AG08396 (cell line): ENCODE data around the gene MYG1.
"Not testable (repeated sequence)": the region's sequence is repeated elsewhere in the genome, so short reads cannot be mapped to it uniquely, and the experiment has no call there.

Experiments used
- DNase-seq: peaks from one replicate; pipeline ENCODE4 v3.0.0; 2012; ENCODE audit warnings: low spot score, mixed read lengths

The MYG1 gene

DNA sequence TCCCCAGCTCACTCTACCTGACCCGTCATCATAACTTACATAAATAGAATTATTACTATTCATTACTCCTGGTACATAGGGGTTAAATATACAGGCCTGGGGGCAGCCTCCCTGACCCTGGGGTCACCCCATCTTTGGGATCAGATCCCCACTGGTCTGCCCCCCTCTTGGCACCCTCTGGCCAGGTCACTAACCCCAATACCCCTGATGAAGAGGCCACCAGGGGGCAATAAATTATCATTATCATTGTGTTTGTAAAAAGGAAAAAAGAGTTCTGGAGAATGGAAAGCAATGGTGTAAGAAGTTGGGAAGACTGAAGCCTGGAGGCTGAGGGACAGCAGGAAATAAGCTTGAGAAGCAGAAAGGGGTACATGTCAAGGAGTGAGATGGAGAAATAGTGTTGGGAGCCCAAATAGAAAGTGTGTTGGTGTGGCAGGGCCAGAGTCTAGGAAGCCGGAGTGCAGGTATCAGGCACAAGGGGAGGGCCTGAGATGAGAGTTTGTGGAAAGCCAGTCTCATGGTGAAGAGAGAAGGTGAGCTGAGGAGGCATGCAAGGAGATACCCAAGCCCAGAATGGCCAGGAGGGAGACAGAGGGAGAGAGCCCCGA, 28.0 kb downstream of the MYG1 start:
- no peak for DNase-seq

DNA sequence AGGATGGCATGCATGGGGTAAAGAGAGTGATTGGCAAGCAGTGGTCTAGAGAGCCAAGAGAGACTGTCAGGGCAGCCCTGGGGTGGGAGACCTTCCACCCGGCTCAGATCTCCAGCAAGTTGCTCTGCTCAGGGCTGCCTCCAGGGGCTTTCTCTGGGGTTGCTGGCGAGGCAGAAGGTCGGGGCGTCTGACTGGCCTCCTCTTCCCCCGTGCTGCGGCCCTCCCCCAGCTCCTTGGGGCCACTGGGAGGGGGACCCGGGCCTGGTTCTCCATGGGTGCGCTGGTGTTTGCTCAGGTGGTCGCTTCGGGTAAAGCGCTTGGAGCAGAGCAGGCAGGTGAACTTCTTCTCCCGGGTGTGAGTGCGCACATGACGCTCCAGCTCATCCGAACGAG, 28.5 kb downstream of the MYG1 start:
- no peak for DNase-seq

DNA sequence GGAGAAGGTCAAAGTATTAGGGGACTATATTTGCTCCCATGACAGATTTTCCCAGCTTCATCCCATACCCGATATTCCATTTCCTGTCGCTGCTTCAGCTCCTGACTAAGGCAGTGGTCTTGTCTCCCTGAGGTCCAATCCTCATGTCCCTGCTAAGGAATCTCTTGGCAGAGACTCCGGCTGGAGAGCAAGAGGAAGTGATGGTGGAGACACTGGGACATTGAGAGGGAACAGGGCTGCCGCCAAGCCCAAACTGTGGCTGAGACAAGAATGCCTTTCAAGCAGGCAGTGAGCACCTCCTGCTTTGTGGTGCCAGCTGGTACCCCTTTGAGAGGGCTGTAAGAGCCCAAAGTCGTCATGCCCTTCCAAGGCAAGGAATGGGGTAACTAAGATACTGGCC, 31.2 kb downstream of the MYG1 start:
- DNase-seq: no peak

DNA sequence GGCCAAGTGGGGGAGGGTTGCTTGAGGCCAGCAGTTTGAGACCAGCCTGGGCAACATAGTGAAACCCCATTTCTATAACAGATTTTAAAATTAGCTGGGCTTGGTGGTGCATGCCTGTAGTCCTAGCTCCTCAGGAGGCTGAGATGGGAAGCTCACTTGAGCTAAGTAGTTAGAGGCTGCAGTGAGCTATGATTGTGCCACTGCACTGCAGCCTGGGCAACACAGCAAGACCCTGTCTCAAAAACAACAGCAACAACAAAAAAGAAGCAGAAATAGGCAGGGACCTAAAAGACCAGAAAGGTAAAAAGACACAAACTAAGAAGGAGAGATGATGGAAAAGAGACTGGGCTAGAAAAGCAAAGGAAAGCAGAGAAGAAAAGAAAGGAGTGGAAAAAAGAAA, 32.8 kb downstream of the MYG1 start:
- DNase-seq: not testable (repeated sequence)

DNA sequence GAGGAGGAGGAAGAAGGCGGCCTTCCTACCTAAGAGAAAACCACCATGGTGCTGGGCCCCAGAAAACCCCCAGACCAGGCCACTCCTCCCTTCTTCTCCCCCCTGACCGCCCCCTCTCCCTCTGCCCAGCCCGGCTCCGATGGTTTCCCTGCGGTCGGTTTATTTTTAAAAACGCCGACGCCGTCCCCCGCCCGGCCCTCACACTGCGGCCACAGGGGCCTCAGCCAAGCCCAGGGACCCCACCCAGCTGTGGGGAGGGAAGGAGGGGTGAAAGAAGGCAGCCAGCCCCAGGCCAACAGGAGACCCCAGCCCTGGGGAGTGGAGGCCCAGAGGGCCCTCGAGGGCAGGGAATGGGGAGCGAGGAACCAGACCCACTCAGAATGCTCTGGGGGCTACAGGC, 33.2 kb downstream of the MYG1 start:
- no peak for DNase-seq

DNA sequence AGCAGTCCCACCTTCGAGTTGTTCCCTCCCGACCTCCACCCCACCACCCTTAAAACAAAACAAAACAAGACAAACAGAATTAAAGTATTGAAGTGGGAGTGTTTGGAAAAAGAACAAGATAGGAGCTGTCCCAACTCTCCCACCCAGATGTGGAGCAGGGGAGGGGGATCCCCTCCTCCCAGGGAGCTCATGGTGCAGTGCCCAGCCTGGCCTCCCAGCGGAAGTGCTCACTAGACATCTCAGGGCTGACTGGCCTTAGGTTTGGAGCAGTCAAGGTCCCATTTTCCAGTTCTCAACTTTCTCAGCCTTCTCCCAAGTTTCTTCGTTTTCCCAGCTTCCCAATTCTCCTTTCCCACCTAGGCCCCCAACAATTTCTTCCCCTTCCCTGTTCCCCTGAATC, 33.8 kb downstream of the MYG1 start:
- DNase-seq: no peak

DNA sequence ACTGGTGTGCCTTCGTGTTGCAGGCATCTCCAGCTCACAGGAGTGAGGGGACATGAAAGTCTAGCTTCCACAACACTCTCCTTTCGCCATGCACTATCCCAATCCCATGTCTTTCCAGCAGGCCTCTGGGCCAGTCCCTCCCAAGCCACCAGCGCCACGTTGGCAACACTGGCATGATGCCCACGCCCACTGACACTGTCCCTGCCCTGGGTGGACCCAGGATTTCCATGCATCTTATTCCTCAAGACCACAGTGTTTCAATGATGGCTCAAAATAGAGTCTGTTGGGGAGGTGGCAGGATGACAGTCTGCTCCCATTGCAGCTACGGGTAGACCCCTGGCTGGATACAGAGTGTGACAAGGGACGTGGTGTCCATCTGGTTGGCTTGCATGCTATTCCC, 34.4 kb downstream of the MYG1 start:
- DNase-seq: no peak

DNA sequence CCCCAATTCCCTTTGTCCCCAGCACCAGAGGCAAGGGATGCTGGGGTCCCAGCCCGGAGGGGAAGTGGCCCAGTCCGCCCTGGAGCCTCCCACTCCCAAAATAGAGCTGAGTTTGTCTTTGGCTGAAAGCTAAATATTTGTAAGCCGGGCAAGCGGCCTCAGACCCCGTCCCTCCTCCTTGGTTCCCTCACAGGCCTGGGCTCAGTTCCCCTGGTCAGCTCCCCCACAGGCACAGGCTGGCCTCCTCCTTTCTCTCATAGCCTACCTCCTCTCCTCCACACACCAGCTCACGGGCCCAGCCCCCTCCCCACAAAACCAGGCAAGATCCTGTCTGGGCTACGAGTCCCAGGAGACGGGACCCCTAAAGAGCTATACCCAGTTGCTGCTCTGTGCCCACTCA, 35.3 kb downstream of the MYG1 start:
- DNase-seq: no peak

DNA sequence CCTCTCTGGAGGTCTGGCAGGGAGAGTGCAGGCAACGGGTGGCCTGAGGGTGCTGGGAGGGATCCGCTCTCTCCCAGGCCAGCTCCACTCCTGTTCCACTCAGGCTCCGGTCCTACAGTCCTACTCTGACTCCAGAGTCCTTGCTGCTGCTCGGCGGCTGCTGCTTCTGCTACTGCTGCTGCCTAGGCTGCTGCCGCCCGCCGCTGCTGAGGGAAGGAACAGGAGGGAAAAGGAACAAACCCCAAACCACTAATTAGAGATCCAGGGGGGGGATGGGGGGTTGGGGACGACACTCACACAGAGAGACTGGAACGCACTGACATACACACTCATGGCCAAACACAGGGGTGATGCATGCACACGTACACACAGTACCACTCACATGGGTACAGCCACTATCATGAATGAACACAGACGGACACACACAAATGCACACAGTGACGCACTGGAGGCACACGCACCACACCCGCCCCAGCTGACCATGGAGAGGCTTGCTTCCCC, 36.7 kb downstream of the MYG1 start, which contains the start of gene SP7:
Gene SP7 (minus strand): TSS at position 174 of the 501 bp plus-strand sequence. CDS start 708 bp downstream, outside the sequence.
- no peak for DNase-seq

DNA sequence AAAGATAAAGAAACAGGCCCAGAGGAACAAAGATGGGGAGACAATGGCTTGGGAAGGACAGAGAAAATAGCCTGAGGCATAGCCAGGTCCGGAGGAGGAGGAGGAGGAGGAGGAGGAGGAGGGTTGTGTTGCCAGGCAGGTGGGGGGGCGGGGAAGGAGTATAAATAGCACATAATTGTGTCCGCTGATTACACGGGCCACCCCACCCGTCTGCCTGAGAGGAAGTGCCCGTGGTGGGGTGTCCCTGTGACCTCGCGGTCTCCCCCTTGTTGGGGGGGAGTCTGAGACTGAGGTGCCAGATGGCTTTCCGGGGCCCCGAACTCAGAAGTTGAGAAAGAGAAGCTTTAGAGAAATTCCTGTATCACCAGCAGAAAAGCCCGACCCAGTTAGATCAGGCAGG, 38.5 kb downstream of the MYG1 start:
- DNase-seq: no peak

DNA sequence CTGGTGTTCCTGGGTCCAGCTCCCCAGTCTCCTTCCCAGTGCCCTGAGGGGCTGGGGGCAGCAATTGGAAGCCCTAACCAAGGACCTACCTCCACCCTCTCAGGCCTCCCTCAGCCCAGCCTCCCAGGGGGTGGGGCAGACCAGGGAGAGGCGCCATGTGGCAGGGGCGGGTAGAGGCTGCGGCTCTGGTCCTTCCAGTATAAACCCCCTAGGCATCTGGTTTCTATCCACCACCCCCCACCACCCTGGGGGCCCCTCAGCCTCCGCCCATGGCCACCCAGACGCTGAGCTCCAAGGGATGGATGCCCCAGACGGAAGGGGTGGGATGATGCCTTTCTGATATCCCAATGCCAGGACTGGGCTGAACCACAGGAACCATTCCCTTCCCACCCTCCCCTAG, 39.4 kb downstream of the MYG1 start:
- DNase-seq: no peak

DNA sequence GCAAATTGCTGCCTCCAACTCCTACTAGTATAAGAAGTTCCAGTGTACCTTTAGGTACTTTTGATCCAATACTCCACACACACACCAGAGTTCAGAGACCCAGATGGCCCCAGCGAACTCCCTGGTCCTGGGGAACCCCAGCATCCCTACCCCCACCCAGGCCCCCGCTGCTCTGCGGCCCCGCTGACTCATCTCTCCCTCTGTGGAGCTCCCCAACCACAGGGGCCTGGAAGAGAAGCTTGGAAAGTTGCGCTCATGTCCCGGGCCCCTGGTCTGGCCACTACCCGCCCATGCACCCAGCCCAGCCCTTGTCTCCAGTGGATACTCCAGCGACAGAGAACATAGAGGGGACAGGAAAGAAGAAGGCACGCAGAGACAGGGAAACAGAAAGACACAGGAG, 40.9 kb downstream of the MYG1 start:
- DNase-seq: no peak

DNA sequence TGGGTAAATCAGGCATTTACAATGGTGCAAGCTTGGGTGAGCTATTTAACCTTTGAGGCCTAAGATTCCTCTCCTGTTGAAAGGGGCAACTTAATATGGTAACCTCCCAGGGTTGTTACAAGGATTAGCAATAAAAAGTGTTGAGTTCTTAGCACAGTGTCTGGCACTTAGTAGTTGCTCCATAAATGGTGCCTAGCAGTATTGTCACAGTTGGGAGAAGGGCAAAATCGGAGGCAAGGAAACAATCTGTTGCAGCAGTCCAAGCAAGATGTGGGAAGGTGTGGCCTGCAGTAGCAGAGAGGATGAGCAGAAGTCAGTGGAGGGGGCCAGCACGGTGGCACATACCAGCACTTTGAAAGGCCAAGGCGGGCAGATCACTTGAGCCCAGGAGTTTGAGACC, 44.0 kb downstream of the MYG1 start:
- no peak for DNase-seq

DNA sequence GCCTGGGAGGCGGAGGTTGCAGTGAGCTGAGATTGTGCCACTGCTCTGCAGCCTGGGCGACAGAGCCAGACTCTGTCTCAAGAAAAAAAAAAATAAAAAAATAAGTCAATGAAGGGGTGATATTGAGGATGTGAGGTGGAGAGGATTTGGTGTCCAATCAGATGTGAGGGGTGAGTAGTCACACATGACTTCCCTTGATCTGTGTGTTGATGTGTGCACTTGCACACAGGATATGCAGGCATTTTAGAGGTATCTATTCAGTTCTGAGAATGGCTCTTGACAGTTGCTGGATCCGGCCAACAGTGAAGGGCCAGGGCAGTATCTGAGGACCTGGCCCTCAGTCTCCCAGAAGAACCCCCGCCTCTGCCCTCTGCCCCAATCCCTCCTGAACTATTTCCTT, 44.5 kb downstream of the MYG1 start:
- DNase-seq: no peak

DNA sequence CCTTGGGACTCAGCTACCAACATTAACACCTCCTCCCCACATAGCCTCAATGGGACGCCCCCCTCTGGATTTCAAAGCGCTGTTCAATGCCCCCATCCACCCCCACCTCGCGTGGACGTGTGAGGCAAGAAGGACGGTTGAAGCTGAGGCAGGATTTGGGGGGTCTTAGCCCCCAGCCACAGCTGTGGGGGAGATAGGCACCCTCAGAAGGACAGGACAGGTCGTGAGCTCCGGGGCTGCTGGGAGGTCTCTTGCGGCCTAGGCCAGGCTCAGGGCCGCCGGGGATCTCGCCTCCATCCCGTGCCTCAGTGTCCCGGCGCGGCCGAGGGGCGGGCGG, 45.0 kb downstream of the MYG1 start:
- no peak for DNase-seq

DNA sequence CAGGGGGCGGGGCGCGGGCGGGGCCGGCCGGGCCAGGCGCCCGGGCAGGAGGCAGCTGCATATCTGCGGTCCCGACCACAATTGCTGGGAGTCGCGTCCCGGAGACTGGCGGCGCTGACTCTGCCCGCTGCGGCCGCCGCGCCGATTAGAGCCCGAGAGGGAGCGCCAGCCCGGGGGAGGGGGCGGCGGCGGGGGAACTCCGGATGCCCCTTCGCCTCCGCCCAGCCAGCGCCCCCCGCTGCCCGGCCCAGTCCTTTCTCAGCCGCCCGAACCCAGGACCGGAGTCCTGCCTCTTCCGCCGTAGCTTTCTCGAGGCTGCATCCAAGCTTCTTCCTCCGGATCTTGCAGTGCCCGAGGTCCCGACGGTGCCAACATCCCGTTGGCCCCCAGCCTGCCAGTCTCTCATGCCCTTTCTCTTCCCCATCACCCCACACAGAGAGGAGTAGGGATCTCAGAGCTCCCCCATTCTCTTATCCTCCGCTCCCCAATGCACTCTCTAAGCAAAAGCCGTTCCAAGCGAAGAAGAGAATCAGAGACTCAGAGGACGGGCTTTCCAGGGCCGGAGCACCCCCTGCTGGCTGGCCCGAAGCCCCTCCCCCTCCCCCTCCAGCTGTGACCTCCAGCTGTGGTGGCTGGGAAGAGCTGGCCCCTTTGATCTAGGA, 45.5 kb downstream of the MYG1 start:
- DNase-seq: peak; percentile 89

DNA sequence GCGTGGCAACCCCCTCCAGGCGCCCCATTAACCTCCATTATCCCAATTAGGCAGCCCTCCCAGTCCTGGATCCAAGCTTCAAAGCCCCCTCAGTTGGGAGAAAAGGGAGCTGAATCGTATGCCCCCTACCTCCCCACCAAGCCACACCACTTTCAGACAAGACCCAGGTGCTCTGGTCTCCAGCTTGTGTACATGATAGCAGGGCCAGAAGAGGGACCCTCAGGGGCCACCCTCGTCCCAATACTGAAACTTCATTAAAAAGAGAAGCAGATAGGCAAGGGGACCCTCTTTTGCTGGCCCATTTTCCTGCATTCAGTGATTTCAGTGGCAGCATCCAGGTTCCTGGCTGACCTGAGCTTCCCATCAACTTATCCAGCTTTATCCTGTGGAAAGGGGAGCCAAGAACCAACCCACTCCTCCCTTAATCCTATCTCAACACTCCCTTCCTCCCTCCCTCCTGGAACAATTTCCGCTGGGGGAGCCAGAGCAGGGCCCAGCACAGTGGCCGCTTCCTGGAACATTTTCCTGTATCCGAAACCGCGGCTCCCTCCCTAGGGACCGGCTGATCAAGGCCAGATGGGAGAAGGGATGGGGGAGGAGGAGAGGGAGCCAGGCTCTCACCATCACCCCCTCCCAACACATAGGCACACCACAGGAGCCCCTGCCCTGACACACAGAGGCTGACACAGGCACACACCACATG, 46.1 kb downstream of the MYG1 start:
- no peak for DNase-seq

DNA sequence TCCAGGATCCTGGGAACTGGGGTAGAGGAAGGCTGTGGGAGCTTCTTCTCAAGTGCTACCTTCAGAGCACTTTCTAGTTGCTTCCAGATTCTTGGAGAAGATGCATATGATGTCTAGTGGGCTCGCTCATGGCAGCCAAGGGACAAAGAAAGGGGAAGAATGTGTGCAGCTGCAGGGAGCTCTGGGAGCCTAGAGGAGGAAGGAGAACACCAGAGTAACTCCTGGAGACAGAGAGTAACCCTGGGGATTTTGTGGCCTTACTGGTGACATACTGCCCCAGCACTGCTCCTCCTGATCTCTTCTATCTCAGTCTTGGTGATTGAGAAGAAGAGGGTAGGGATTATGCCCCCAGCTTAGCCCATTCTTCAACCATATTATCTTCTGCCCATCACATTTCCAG, 47.0 kb downstream of the MYG1 start:
- no peak for DNase-seq

DNA sequence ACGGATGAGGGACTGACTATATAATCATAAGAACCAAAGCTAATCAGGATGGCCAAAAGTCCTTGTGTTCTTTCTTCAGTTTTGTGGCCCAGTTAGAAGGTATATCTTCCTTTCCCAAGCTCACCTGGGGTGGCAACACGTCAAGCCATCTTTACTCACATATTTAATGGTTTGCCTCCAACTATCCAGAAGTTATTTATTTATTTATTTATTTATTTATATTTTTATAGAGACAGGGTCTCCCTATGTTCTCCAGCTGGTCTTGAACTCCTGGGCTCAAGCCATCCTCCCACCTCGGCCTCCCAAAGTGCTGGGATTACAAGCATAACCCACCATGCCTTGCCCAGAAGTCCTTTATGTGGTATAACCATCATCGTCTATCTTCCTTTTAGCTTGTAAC, 48.4 kb downstream of the MYG1 start:
- no peak for DNase-seq

DNA sequence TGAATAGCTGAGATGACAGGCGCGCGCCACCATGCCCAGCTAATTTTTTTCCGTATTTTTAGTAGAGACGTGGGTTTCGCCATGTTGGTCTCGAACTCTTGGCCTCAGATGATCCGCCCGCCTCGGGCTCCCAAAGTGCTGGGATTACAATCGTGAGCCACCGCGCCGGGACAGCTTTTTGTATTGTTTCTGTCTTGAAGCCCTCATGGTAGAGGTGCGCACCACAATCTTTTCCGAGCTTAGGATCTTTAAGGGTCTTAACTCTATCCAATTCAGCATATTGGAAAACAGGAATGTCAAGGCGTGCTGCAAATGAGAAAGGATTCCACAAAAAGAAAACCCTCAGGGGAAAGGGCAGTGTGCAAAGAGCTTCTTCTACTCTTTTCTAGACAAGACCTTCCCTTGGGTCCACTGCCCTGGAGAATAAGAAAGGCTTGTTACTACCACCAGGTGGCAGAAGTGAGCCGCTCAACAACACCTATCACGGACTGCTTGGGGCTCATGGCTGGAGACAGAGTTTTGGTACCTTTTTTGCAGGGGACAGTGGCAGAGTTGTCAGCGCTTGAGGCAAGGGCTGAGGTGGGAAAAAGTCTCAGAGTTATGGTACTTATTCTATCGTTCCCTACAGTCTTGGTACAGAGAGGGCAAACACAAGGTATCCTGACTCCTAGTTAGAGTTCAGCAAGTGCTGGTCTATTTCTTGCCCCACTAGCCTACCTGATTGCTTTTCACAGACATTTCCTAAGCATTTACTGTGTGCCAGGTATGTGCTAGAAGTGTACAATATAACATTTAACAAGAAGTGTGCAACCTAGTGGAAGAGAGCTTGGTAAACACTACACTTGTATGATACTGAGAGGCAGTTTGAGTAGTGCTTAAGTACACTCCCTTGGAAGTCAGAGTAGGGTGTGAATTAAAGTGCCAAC, 53.1 kb downstream of the MYG1 start:
- DNase-seq: peak; percentile 78

DNA sequence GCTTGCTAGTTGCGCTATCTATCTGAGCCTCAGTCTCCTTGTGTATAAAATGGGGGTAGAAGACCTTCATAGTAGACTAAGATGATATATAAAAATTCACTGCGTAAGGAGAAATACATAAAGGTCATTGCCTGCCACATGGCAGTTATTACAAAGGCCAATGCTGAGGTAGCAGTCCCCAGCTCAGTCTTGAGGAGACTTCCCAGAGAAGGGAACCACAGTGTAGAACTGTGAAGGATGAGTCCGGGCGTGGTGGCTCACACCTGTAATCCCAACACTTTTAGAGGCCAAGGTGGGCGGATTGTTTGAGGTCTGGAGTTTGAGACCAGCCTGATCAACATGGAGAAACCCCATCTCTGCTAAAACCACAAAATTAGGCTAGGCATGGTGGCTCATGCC, 53.8 kb downstream of the MYG1 start:
- no peak for DNase-seq

DNA sequence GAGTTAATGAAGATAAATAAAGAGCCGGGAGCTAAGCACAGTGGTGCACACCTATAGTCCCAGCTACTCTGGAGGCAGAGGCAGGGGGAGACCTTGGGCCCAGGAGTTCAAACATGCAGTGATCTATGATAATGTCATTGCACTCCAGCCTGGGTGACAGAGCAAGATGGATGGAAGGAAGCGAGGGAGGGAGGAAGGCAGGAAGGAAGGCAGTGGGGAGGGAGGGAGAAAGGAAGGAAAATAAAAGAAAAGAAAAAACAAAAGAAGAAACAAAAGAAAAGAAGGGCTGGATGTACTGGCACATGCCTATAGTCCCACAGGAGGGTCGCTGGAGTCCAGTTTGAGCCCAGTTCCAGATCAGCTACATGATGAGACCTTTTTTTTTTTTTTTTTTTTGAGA, 55.6 kb downstream of the MYG1 start:
- no peak for DNase-seq
